Glutamatergic neuron (in vitro differentiated cells): Measurements from ENCODE around the gene BACH1. TPM values are rescaled to one million over a fixed set of nuclear protein-coding genes. Genes with fewer than 3 reads are reported as not detected.

ENCODE experiments used
- DNase-seq: peaks from one replicate; pipeline ENCODE4 v3.0.0; 2022
- H3K27ac Mint-ChIP-seq: one replicate; pipeline ENCODE4 v1.8.0; 2020; ENCODE audit warnings: mild to moderate bottlenecking, mixed read lengths, inconsistent platforms; ENCODE audit not compliant: unreplicated experiment
- H3K27me3 Mint-ChIP-seq: one replicate; pipeline ENCODE4 v1.8.0; 2020; ENCODE audit warnings: mild to moderate bottlenecking, moderate library complexity, mixed read lengths, inconsistent platforms; ENCODE audit not compliant: unreplicated experiment
- H3K36me3 Mint-ChIP-seq: one replicate; pipeline ENCODE4 v1.8.0; 2020; ENCODE audit warnings: mild to moderate bottlenecking, mixed read lengths, inconsistent platforms; ENCODE audit not compliant: unreplicated experiment
- H3K4me1 Mint-ChIP-seq: one replicate; pipeline ENCODE4 v1.8.0; 2020; ENCODE audit warnings: mild to moderate bottlenecking, low read depth, mixed read lengths, inconsistent platforms; ENCODE audit not compliant: unreplicated experiment
- H3K4me3 Mint-ChIP-seq: one replicate; pipeline ENCODE4 v1.8.0; 2020; ENCODE audit warnings: mild to moderate bottlenecking, mixed read lengths, inconsistent platforms; ENCODE audit not compliant: unreplicated experiment
- H3K9me3 Mint-ChIP-seq: one replicate; pipeline ENCODE4 v1.8.0; 2020; ENCODE audit warnings: mild to moderate bottlenecking, moderate library complexity, mixed read lengths, inconsistent platforms; ENCODE audit not compliant: unreplicated experiment
- CTCF ChIP-seq: fragments of 200-600 bp; sonication (generic); IDR thresholded peaks from one replicate; pipeline ENCODE4 v1.5.0; 2021; ENCODE audit not compliant: partially characterized antibody, unreplicated experiment
- total RNA-seq: library from RNA; stranded (reverse); fragmentation: NEBNext Ultra II Directional; extraction: Animal tissue kit (Norgen Biotek cat#: 25700); gene quantifications from one replicate; pipeline ENCODE4 v1.2.1, GENCODE V29; 2021; ENCODE audit not compliant: unreplicated experiment

The BACH1 gene
- total RNA-seq, 1 donor from 2014 or later, result 78.8 TPM

- Mint-ChIP-seq H3K9me3 (no peaks in the 10 kb centered on the region), H3K36me3 (no peaks in the 10 kb centered on the region), H3K27ac (no peak overlapping the region), H3K4me3 (no peak overlapping the region), H3K27me3 (no peaks in the 10 kb centered on the region), H3K4me1 (peaks cover 8% of the 10 kb centered on the region)
- no peak for TF ChIP-seq CTCF
- no peak for DNase-seq
Observed at GRCh38 chr21:29385934-29386520, 87.3 kb downstream of the BACH1 start.

GRCh38 chr21:29386803-29387202 is 88.1 kb downstream of the BACH1 start:
- H3K4me3 Mint-ChIP-seq, result no peak overlapping the region

GRCh38 chr21:29387598-29387997 is 88.9 kb downstream of the BACH1 start:
- Mint-ChIP-seq H3K4me3 (no peak overlapping the region), H3K36me3 (peaks cover 1% of the 10 kb centered on the region), H3K9me3 (peaks cover 2% of the 10 kb centered on the region), H3K27me3 (peaks cover 3% of the 10 kb centered on the region), H3K27ac (no peak overlapping the region), H3K4me1 (peaks cover 11% of the 10 kb centered on the region)
- no peak for TF ChIP-seq CTCF
- DNase-seq, result no peak

More at GRCh38 chr21:29386803-29387202, 88.1 kb downstream of the BACH1 start:
- no peak for DNase-seq
- no peak overlapping the region for H3K27ac Mint-ChIP-seq
- peaks cover 9% of the 10 kb centered on the region for H3K4me1 Mint-ChIP-seq
- no peak for TF ChIP-seq CTCF
- no peaks in the 10 kb centered on the region for H3K36me3 Mint-ChIP-seq
- H3K27me3 Mint-ChIP-seq, result peaks cover 3% of the 10 kb centered on the region
- no peaks in the 10 kb centered on the region for H3K9me3 Mint-ChIP-seq

- no peak overlapping the region for H3K27ac Mint-ChIP-seq
- peaks cover 11% of the 10 kb centered on the region for H3K4me1 Mint-ChIP-seq
- H3K9me3 Mint-ChIP-seq, result peaks cover 7% of the 10 kb centered on the region
- no peak overlapping the region for H3K4me3 Mint-ChIP-seq
- H3K36me3 Mint-ChIP-seq, result peaks cover 13% of the 10 kb centered on the region
- peaks cover 3% of the 10 kb centered on the region for H3K27me3 Mint-ChIP-seq
- DNase-seq, result no peak
- no peak for TF ChIP-seq CTCF
Observed at GRCh38 chr21:29389136-29389535, 90.4 kb downstream of the BACH1 start.

GRCh38 chr21:29390778-29391177 is 92.1 kb downstream of the BACH1 start:
- Mint-ChIP-seq H3K27me3 (peaks cover 3% of the 10 kb centered on the region), H3K4me1 (peaks cover 11% of the 10 kb centered on the region), H3K4me3 (no peak overlapping the region), H3K9me3 (peaks cover 7% of the 10 kb centered on the region), H3K27ac (peak overlapping the region; percentile 90), H3K36me3 (peaks cover 13% of the 10 kb centered on the region)
- no peak for DNase-seq
- no peak for TF ChIP-seq CTCF
